Nephron progenitor cell (in vitro differentiated cells): ENCODE results near the gene LAMB4.

Experiments
- DNase-seq: peaks from one replicate; pipeline ENCODE4 v3.0.0; 2021
- H3K27ac Mint-ChIP-seq: 2 replicates; pipeline ENCODE4 v1.8.0; 2021; ENCODE audit warnings: mild to moderate bottlenecking, moderate library complexity, mixed read lengths
- H3K27me3 Mint-ChIP-seq: 2 replicates; pipeline ENCODE4 v1.8.0; 2021; ENCODE audit warnings: mild to moderate bottlenecking, low read depth, mixed read lengths; ENCODE audit not compliant: poor library complexity
- H3K36me3 Mint-ChIP-seq: 2 replicates; pipeline ENCODE4 v1.8.0; 2021; ENCODE audit warnings: low read depth, mixed read lengths
- H3K4me1 Mint-ChIP-seq: 2 replicates; pipeline ENCODE4 v1.8.0; 2021; ENCODE audit warnings: mixed read lengths
- H3K4me3 Mint-ChIP-seq: 2 replicates; pipeline ENCODE4 v1.8.0; 2021; ENCODE audit warnings: mild to moderate bottlenecking, moderate library complexity, mixed read lengths
- H3K9me3 Mint-ChIP-seq: 2 replicates; pipeline ENCODE4 v1.8.0; 2021; ENCODE audit warnings: mild to moderate bottlenecking, moderate library complexity, mixed read lengths
- TF ChIP-seq, protein P1 (sequence below): fragments of 200-600 bp; sonication (generic); IDR thresholded peaks from 2 replicates; pipeline ENCODE4 v1.5.0; 2021; ENCODE audit warnings: antibody characterized with exemption

LAMB4 gene

DNA sequence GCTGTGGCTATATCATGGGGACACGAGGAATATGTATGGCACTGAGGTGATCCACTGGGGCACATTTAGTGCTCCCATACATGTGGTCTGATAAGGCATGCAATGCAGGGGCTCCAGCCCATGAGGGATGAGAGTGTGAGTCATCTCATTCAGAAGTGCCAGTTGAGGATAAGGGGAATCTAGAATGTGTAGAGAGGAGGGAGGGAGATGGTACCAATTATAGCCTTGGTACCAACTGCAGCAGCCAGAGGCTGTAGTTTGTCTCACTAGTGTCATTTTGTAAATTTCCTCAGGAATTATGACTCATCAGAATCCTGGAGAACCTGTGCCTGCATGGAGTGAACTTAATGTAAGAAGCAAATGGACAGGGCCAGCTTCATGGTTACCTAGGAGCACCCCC is 46.2 kb downstream of the LAMB4 start:
- TF ChIP-seq, protein P1, sequence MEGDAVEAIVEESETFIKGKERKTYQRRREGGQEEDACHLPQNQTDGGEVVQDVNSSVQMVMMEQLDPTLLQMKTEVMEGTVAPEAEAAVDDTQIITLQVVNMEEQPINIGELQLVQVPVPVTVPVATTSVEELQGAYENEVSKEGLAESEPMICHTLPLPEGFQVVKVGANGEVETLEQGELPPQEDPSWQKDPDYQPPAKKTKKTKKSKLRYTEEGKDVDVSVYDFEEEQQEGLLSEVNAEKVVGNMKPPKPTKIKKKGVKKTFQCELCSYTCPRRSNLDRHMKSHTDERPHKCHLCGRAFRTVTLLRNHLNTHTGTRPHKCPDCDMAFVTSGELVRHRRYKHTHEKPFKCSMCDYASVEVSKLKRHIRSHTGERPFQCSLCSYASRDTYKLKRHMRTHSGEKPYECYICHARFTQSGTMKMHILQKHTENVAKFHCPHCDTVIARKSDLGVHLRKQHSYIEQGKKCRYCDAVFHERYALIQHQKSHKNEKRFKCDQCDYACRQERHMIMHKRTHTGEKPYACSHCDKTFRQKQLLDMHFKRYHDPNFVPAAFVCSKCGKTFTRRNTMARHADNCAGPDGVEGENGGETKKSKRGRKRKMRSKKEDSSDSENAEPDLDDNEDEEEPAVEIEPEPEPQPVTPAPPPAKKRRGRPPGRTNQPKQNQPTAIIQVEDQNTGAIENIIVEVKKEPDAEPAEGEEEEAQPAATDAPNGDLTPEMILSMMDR = no peak
- Mint-ChIP-seq H3K27ac (no peak overlapping the region), H3K27me3 (no peaks in the 10 kb centered on the region), H3K36me3 (peaks cover 5% of the 10 kb centered on the region), H3K4me1 (peaks cover 11% of the 10 kb centered on the region), H3K4me3 (no peak overlapping the region), H3K9me3 (peaks cover 15% of the 10 kb centered on the region)
- DNase-seq = no peak

- Mint-ChIP-seq H3K36me3 (peaks cover 5% of the 10 kb centered on the region), H3K4me1 (peaks cover 5% of the 10 kb centered on the region), H3K4me3 (no peak overlapping the region), H3K27me3 (no peaks in the 10 kb centered on the region), H3K27ac (no peak overlapping the region), H3K9me3 (peaks cover 15% of the 10 kb centered on the region)
- no peak for DNase-seq
- TF ChIP-seq, protein P1 = no peak
Observed at GRCh38 chr7:108079648-108080591, 50.2 kb downstream of the LAMB4 start.

DNA sequence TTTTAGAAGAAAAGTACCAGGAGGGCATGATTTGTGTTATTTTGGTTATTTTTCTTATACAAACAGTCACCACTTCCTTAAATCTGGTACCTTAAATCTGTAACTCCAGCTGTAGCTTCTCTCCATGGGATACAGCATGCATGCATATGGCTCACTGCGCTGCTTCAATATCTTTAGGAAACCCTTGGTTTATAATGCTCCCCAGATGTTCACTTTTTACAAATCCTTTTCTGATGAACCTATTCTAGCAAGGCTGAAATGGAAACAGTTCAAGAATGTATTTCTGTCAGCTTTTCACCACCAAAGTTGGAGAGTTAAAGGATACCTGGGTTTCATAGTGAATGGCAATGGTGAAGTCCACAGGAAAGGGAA is 50.9 kb downstream of the LAMB4 start:
- peaks cover 5% of the 10 kb centered on the region for H3K36me3 Mint-ChIP-seq
- H3K4me1 Mint-ChIP-seq = peaks cover 5% of the 10 kb centered on the region
- no peak overlapping the region for H3K27ac Mint-ChIP-seq
- TF ChIP-seq, protein P1 = no peak
- no peak overlapping the region for H3K4me3 Mint-ChIP-seq
- H3K9me3 Mint-ChIP-seq = peaks cover 15% of the 10 kb centered on the region
- no peak for DNase-seq
- H3K27me3 Mint-ChIP-seq = no peaks in the 10 kb centered on the region

DNA sequence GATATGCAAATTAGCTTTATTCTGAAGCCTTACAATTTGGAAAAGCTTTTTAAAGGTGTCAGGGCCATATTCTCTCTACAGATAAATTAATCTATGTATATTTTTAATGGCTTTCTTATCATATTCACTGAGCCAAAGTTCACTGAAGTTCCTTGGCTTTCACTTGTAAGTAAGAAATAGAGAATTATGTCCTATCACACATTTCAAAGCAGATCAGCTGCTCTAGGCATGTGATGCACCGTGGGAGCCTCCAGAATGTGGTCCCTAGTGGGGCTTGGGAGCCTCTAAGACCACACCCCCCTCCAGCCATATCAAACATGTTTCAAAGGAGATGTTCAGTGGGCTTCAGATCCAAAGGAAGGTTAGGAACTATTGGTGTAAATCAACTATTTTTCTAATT is 51.5 kb downstream of the LAMB4 start:
- no peak for DNase-seq
- Mint-ChIP-seq H3K4me1 (peaks cover 5% of the 10 kb centered on the region), H3K36me3 (peaks cover 5% of the 10 kb centered on the region), H3K27ac (no peak overlapping the region), H3K4me3 (no peak overlapping the region), H3K27me3 (no peaks in the 10 kb centered on the region), H3K9me3 (peaks cover 15% of the 10 kb centered on the region)
- TF ChIP-seq, protein P1 = no peak

- Mint-ChIP-seq H3K9me3 (peaks cover 15% of the 10 kb centered on the region), H3K36me3 (peaks cover 5% of the 10 kb centered on the region), H3K27me3 (no peaks in the 10 kb centered on the region), H3K4me3 (no peak overlapping the region), H3K4me1 (peaks cover 5% of the 10 kb centered on the region), H3K27ac (no peak overlapping the region)
- DNase-seq = no peak
- TF ChIP-seq, protein P1 = no peak
Observed at GRCh38 chr7:108078211-108078673, 51.9 kb downstream of the LAMB4 start.

DNA sequence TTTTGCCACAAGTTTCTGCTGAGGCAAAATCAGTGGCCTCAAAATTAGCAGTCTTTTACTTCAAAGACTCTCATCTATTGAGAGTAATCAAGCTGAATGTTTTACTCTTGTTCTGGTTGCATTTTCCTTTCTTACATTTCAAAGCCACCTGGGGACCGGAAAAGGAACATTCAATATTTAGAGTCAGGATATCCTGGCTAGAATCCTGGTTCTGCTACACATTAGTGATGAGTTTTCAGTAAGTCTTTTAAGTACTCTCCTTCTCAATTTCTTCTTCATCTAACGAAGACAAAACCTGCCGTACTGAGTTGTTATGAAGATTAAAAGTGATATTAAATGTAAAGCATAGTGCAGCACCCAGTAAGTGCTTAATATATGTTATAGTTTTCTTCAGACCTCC is 52.5 kb downstream of the LAMB4 start:
- Mint-ChIP-seq H3K36me3 (peaks cover 5% of the 10 kb centered on the region), H3K27me3 (no peaks in the 10 kb centered on the region), H3K4me1 (peaks cover 5% of the 10 kb centered on the region), H3K27ac (no peak overlapping the region), H3K4me3 (no peak overlapping the region), H3K9me3 (peaks cover 15% of the 10 kb centered on the region)
- TF ChIP-seq, protein P1 = no peak
- no peak for DNase-seq
